Central memory CD8-positive, alpha-beta T cell (primary cell): ENCODE data around the gene PACSIN1.

Experiments
- ATAC-seq: fragments of 150-1000 bp; cut with Tn5 transposase; replicated peaks from 2 replicates; pipeline ENCODE4 v1.10.0; 2022; ENCODE audit warnings: mild to moderate bottlenecking, moderate FRiP score, moderate number of reproducible peaks; ENCODE audit not compliant: poor library complexity, severe bottlenecking; ENCODE audit errors: extremely low read depth
- DNase-seq, 2 donors: peaks; one replicate each; pipeline ENCODE4 v3.0.0; 2021; ENCODE audit warnings: low spot score in 2 of 2
- H3K27ac Mint-ChIP-seq: one replicate; pipeline ENCODE4 v1.8.0; 2022; ENCODE audit warnings: low read depth, mild to moderate bottlenecking, moderate library complexity, mixed read lengths
- H3K27me3 Mint-ChIP-seq: one replicate; pipeline ENCODE4 v1.8.0; 2022; ENCODE audit warnings: mixed read lengths
- H3K36me3 Mint-ChIP-seq: one replicate; pipeline ENCODE4 v1.8.0; 2022; ENCODE audit warnings: mild to moderate bottlenecking, moderate library complexity, mixed read lengths; ENCODE audit not compliant: insufficient read depth
- H3K4me1 Mint-ChIP-seq: one replicate; pipeline ENCODE4 v1.8.0; 2022; ENCODE audit warnings: mixed read lengths
- H3K4me3 Mint-ChIP-seq: one replicate; pipeline ENCODE4 v1.8.0; 2022; ENCODE audit warnings: mild to moderate bottlenecking, moderate library complexity, mixed read lengths
- H3K9me3 Mint-ChIP-seq: one replicate; pipeline ENCODE4 v1.8.0; 2022; ENCODE audit warnings: mixed read lengths

PACSIN1 gene

DNA sequence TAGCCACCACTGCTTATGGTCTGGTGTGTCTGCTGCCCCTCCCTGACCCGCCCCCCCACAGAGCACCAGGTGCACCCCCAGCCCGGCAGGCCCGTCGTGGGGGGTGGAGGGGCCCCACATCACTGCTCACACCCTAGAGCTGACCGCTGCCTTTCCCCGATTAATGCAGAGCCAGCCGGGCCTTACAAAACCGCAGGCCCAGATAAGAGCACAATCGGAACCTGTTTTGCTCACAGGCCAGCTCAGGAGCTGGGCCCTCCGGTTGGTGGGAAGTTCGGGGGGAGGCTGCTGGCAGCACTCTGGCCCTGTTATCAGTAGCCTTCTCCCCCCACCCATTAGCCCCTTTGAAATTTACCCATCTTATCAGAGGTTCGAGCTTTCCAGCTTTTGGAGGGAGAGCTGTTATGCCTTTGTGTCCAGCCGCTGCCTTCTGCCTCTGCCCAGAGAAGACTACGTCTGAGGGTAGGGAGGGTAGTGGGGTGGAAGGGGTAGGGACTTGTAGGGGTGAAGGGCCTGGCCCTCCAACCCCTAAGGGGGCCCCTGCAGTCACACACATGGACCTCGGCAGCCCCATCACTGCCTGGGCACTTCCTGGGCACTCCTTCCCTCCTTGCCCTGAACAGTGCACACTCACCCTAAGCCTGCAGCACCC lies 97.1 kb downstream of the PACSIN1 start:
- H3K9me3 Mint-ChIP-seq: no peaks in the 10 kb centered on the region
- no peak overlapping the region for H3K27ac Mint-ChIP-seq
- H3K36me3 Mint-ChIP-seq: peaks cover 1% of the 10 kb centered on the region
- no peak for ATAC-seq
- DNase-seq: no peak
- H3K27me3 Mint-ChIP-seq: peaks cover 25% of the 10 kb centered on the region
- no peaks in the 10 kb centered on the region for H3K4me1 Mint-ChIP-seq
- H3K4me3 Mint-ChIP-seq: no peak overlapping the region

DNA sequence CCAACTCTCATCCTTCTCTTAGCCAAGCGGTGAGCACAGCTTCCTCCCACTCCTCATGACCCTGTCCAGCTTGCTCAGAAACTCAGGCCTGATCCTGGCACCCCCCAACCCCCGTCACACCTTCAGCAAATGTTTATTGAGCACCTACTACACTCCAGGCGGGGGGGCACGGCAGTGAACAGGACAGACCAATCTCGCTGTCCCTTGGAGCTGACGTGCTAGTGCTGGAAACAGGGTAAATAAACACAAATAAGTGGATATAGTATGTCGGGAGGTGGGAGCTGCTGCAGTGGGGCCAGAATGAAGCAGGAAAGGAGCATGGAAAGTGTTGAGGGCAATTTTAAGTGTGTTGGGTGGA lies 97.6 kb downstream of the PACSIN1 start:
- H3K4me3 Mint-ChIP-seq: no peak overlapping the region
- no peaks in the 10 kb centered on the region for H3K9me3 Mint-ChIP-seq
- no peak overlapping the region for H3K27ac Mint-ChIP-seq
- DNase-seq (no peak), ATAC-seq (no peak)
- H3K27me3 Mint-ChIP-seq: peaks cover 30% of the 10 kb centered on the region
- no peaks in the 10 kb centered on the region for H3K4me1 Mint-ChIP-seq
- peaks cover 3% of the 10 kb centered on the region for H3K36me3 Mint-ChIP-seq

DNA sequence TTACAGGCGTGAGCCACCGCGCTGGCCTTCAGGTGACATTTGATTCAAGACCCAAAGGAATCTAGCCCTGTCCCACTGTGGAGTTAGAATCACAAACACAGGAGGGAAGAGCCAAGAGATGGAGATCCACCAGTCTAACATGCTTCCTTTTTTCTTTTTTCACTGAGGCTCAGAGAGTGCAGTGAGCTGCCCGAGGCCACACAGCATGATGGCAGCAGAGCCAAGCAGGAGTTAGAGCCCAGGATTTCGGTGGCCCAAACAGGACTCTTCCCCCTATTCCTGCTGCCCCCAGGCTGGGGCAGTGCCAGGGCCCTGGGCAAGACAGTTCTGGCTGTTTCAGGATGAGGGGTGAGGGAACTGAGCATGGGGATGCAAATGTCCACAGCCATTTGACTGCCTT lies 98.3 kb downstream of the PACSIN1 start:
- Mint-ChIP-seq H3K4me3 (no peak overlapping the region), H3K36me3 (peaks cover 3% of the 10 kb centered on the region), H3K27ac (no peak overlapping the region), H3K9me3 (no peaks in the 10 kb centered on the region), H3K27me3 (peaks cover 37% of the 10 kb centered on the region), H3K4me1 (no peaks in the 10 kb centered on the region)
- ATAC-seq (no peak), DNase-seq (no peak)

DNA sequence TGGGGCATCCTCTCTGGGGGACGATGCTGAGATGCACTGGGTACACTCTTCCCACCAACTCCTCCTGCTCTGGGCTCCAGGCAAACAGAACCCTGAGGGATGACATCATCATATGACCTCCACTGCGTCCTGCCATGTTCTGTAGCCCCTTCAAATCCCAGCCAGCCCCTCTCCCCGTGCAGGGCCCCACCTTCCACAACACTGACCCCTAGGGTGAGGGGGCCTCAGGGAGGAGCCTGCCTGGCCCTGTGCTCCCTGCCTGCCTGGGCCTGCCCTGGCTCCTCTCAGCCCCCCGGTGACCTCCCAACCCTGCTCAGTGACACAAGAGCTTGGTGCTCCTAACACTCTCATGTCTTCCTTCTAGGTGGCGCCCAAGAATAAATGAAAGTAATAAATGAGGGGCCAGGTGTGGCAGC lies 99.9 kb downstream of the PACSIN1 start:
- Mint-ChIP-seq H3K4me1 (no peaks in the 10 kb centered on the region), H3K27ac (peak overlapping the region; percentile 78), H3K9me3 (no peaks in the 10 kb centered on the region), H3K36me3 (peaks cover 2% of the 10 kb centered on the region), H3K27me3 (peaks cover 39% of the 10 kb centered on the region), H3K4me3 (no peak overlapping the region)
- no peak for ATAC-seq
- no peak for DNase-seq

DNA sequence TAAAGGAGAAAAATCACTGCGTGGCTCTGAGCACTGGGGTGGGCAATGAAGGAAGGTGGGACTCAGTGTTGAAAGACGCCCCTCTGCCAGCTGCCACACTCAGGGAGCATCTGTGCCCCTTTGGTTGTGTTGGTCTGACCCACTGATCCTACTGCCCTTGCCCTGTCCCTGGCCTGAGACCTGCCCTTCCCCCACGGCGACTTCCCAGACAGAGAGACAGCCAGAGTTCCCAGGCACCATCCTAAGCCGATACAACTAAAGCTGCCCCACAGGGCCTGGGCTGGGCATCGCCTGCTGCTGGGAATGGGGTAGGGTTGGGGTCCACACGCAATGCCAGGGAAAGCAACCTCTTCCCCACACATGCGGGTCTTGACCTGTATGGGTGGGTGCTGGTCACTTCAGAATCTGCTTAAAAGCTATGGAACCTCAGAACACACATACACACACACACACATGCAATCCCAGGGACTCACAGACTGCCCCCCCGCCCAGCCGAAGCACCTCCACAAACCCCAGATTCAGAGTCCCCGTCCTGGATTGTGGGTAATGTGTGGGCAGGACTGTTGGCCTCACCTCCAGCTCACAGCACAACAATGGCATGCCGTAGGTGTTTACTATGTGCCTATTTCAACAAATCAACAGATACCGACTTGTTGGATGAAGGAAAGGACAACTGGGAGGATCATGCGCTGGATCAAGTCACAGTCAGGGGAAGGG lies 101.1 kb downstream of the PACSIN1 start:
- no peak overlapping the region for H3K4me3 Mint-ChIP-seq
- H3K27me3 Mint-ChIP-seq: peaks cover 39% of the 10 kb centered on the region
- peaks cover 4% of the 10 kb centered on the region for H3K36me3 Mint-ChIP-seq
- H3K9me3 Mint-ChIP-seq: no peaks in the 10 kb centered on the region
- H3K27ac Mint-ChIP-seq: no peak overlapping the region
- no peak for ATAC-seq
- no peak for DNase-seq
- H3K4me1 Mint-ChIP-seq: no peaks in the 10 kb centered on the region

- H3K27me3 Mint-ChIP-seq: peaks cover 39% of the 10 kb centered on the region
- ATAC-seq (no peak), DNase-seq (no peak)
- no peak overlapping the region for H3K4me3 Mint-ChIP-seq
- H3K36me3 Mint-ChIP-seq: peaks cover 5% of the 10 kb centered on the region
- peak overlapping the region; percentile 52 for H3K27ac Mint-ChIP-seq
- H3K9me3 Mint-ChIP-seq: no peaks in the 10 kb centered on the region
- no peaks in the 10 kb centered on the region for H3K4me1 Mint-ChIP-seq
Measured at GRCh38 chr6:34568341-34569201, 102.7 kb downstream of the PACSIN1 start.

GRCh38 chr6:34569361-34569973 lies 103.6 kb downstream of the PACSIN1 start:
- no peak for ATAC-seq
- no peak overlapping the region for H3K4me3 Mint-ChIP-seq

GRCh38 chr6:34570066-34570833 lies 104.4 kb downstream of the PACSIN1 start:
- H3K4me1 Mint-ChIP-seq: no peaks in the 10 kb centered on the region
- peaks cover 39% of the 10 kb centered on the region for H3K27me3 Mint-ChIP-seq
- peaks cover 5% of the 10 kb centered on the region for H3K36me3 Mint-ChIP-seq
- no peak for ATAC-seq
- no peaks in the 10 kb centered on the region for H3K9me3 Mint-ChIP-seq
- no peak for DNase-seq
- no peak overlapping the region for H3K4me3 Mint-ChIP-seq
- H3K27ac Mint-ChIP-seq: no peak overlapping the region

More at GRCh38 chr6:34569361-34569973, 103.6 kb downstream of the PACSIN1 start:
- no peaks in the 10 kb centered on the region for H3K9me3 Mint-ChIP-seq
- H3K27me3 Mint-ChIP-seq: peaks cover 39% of the 10 kb centered on the region
- peaks cover 5% of the 10 kb centered on the region for H3K36me3 Mint-ChIP-seq
- DNase-seq: no peak
- no peaks in the 10 kb centered on the region for H3K4me1 Mint-ChIP-seq
- H3K27ac Mint-ChIP-seq: no peak overlapping the region

- Mint-ChIP-seq H3K36me3 (peaks cover 8% of the 10 kb centered on the region), H3K4me3 (no peak overlapping the region), H3K27ac (peak overlapping the region; percentile 63), H3K4me1 (peaks cover 5% of the 10 kb centered on the region), H3K9me3 (no peaks in the 10 kb centered on the region), H3K27me3 (peaks cover 30% of the 10 kb centered on the region)
- ATAC-seq (no peak), DNase-seq (no peak)
Measured at GRCh38 chr6:34571388-34571787, 105.5 kb downstream of the PACSIN1 start.

GRCh38 chr6:34572021-34572420 lies 106.1 kb downstream of the PACSIN1 start:
- Mint-ChIP-seq H3K9me3 (no peaks in the 10 kb centered on the region), H3K27ac (peak overlapping the region; percentile 63), H3K27me3 (peaks cover 23% of the 10 kb centered on the region), H3K4me3 (no peak overlapping the region), H3K4me1 (peaks cover 8% of the 10 kb centered on the region), H3K36me3 (peaks cover 8% of the 10 kb centered on the region)
- no peak for DNase-seq
- no peak for ATAC-seq

DNA sequence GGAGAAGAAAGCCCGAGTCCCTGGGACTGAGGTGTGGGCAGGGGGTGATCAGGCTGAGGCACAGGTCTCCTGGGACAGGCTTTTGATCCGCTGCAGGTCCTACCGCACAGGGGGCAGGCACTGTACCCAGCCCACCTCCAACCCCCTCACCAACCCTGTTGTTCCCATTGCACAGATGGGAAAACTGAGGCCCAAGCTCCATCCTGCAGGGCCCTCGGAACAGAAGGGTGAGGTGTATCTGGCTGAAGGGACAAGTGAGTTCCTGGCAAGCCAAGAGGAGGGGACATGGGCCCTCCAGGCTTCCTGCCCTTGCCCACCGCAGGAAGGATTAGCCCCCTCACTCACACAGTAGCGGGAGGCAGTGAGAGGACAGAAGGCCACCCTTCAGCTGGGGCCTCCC lies 106.7 kb downstream of the PACSIN1 start:
- no peak overlapping the region for H3K27ac Mint-ChIP-seq

More for the DNA sequence above, 106.7 kb downstream of the PACSIN1 start:
- Mint-ChIP-seq H3K9me3 (no peaks in the 10 kb centered on the region), H3K36me3 (peaks cover 10% of the 10 kb centered on the region), H3K27me3 (peaks cover 18% of the 10 kb centered on the region), H3K4me1 (peaks cover 8% of the 10 kb centered on the region), H3K4me3 (no peak overlapping the region)
- no peak for ATAC-seq
- DNase-seq: no peak
